SK-N-SH treated with all-trans-retinoic acid at 6 μM for 48 hours (cell line): ENCODE data around the gene TSPAN15.

Source experiments
- ATAC-seq: fragments of 200-7000 bp; cut with Tn5 transposase; 3 replicates; pipeline ENCODE4 v1.9.1; 2020; ENCODE audit warnings: mild to moderate bottlenecking, moderate library complexity
- ARNTL ChIP-seq: fragments of 450-650 bp; formaldehyde crosslinking; IDR thresholded peaks from 2 replicates; pipeline ENCODE4 v1.5.0; 2020; ENCODE audit warnings: low read depth, mild to moderate bottlenecking, moderate library complexity, borderline replicate concordance
- BACH2 ChIP-seq: fragments of 250-450 bp; sonication (Bioruptor Pico); IDR thresholded peaks from 2 replicates; pipeline ENCODE4 v1.9.0; 2021; ENCODE audit warnings: mild to moderate bottlenecking, borderline replicate concordance
- CREB5 ChIP-seq: fragments of 250-450 bp; sonication (Bioruptor Pico); IDR thresholded peaks from 2 replicates; pipeline ENCODE4 v1.5.1; 2020; ENCODE audit warnings: low read depth, mild to moderate bottlenecking, moderate library complexity
- CSDC2 ChIP-seq: fragments of 250-450 bp; sonication (Bioruptor Pico); IDR thresholded peaks from 2 replicates; pipeline ENCODE4 v1.5.0; 2020; ENCODE audit warnings: mild to moderate bottlenecking, moderate library complexity
- GLIS3 ChIP-seq: fragments of 250-450 bp; sonication (Bioruptor Pico); IDR thresholded peaks from 2 replicates; pipeline ENCODE4 v1.5.0; 2020; ENCODE audit warnings: mild to moderate bottlenecking, moderate library complexity
- ISL1 ChIP-seq: fragments of 250-450 bp; sonication (Bioruptor Pico); IDR thresholded peaks from 2 replicates; pipeline ENCODE4 v2.1.2; 2022; ENCODE audit warnings: mild to moderate bottlenecking, moderate library complexity
- OSR1 ChIP-seq: fragments of 250-450 bp; sonication (Bioruptor Pico); IDR thresholded peaks from 2 replicates; pipeline ENCODE4 v1.8.0; 2022; ENCODE audit warnings: moderate library complexity, mild to moderate bottlenecking, inconsistent platforms
- PPARA ChIP-seq: fragments of 250-450 bp; sonication (Bioruptor Pico); IDR thresholded peaks from 2 replicates; pipeline ENCODE4 v1.5.0; 2020; ENCODE audit warnings: mild to moderate bottlenecking, borderline replicate concordance
- RARB ChIP-seq: fragments of 250-450 bp; sonication (Bioruptor Pico); IDR thresholded peaks from 2 replicates; pipeline ENCODE4 v1.8.0; 2021; ENCODE audit warnings: mild to moderate bottlenecking, moderate library complexity
- SNAI2 ChIP-seq: fragments of 250-450 bp; sonication (Bioruptor Pico); IDR thresholded peaks from 2 replicates; pipeline ENCODE4 v1.5.0; 2020; ENCODE audit warnings: mild to moderate bottlenecking, moderate library complexity
- TOX ChIP-seq: fragments of 250-450 bp; sonication (Bioruptor Pico); IDR thresholded peaks from 2 replicates; pipeline ENCODE4 v1.8.0; 2021; ENCODE audit warnings: mild to moderate bottlenecking, moderate library complexity, borderline replicate concordance
- ZC3H10 ChIP-seq: fragments of 250-450 bp; sonication (Bioruptor Pico); IDR thresholded peaks from 2 replicates; pipeline ENCODE4 v1.5.1; 2021; ENCODE audit warnings: mild to moderate bottlenecking, moderate library complexity
- ZFP3 ChIP-seq: fragments of 250-450 bp; sonication (Bioruptor Pico); IDR thresholded peaks from 2 replicates; pipeline ENCODE4 v1.5.0; 2020; ENCODE audit warnings: mild to moderate bottlenecking, moderate library complexity
- ZFP30 ChIP-seq: fragments of 450-650 bp; formaldehyde crosslinking; IDR thresholded peaks from 2 replicates; pipeline ENCODE4 v1.5.0; 2022; ENCODE audit warnings: mild to moderate bottlenecking, moderate library complexity
- ZNF565 ChIP-seq: fragments of 450-650 bp; formaldehyde crosslinking; conservative IDR thresholded peaks from 2 replicates; pipeline ENCODE4 v1.5.0; 2020; ENCODE audit warnings: low read depth, mild to moderate bottlenecking, moderate library complexity
- ZNF70 ChIP-seq: fragments of 450-650 bp; formaldehyde crosslinking; IDR thresholded peaks from 2 replicates; pipeline ENCODE4 v1.5.0; 2020; ENCODE audit warnings: mild to moderate bottlenecking, moderate library complexity
- ZNF8 ChIP-seq: fragments of 450-650 bp; formaldehyde crosslinking; IDR thresholded peaks from 2 replicates; pipeline ENCODE4 v1.5.0; 2020; ENCODE audit warnings: mild to moderate bottlenecking, moderate library complexity
- TF ChIP-seq, protein P1 (sequence below): fragments of 250-450 bp; sonication (Bioruptor Pico); IDR thresholded peaks from 2 replicates; pipeline ENCODE4 v1.5.0; 2020; ENCODE audit warnings: mild to moderate bottlenecking, moderate library complexity
- TF ChIP-seq, protein P2 (sequence below): fragments of 250-450 bp; sonication (Bioruptor Pico); IDR thresholded peaks from 2 replicates; pipeline ENCODE4 v1.5.1; 2021; ENCODE audit warnings: mild to moderate bottlenecking, moderate library complexity
- TF ChIP-seq, protein P3 (sequence below): fragments of 250-450 bp; sonication (Bioruptor Pico); IDR thresholded peaks from 2 replicates; pipeline ENCODE4 v1.8.0; 2021; ENCODE audit warnings: low read depth, mild to moderate bottlenecking, moderate library complexity, borderline replicate concordance

TSPAN15 gene

GRCh38 chr10:69403066-69403465, 48.2 kb upstream of the TSPAN15 start:
- no peak for ATAC-seq
- no peak for TF ChIP-seq GLIS3 (CRISPR knock-in tag)

DNA sequence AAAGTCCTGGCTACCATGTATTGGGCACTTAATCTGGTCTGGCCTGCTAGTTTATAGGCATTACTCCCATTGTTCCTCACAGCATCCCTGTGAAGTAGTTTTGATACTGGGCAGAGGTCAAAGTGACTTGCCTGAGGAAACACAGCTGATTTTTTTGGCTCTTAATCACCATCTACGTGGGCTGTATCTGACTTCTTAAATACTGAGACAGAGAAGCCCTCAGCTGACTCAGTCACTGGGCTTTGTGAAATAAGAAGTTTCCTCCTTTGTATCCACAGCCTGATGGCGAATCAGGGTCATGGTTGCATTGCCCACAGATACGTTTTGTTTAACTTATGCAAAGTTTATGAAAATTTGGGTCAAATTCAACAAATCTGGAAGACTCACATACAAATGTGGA, 47.7 kb upstream of the TSPAN15 start:
- no peak for ATAC-seq
- TF ChIP-seq ZNF70 (CRISPR knock-in tag) (no peak), CREB5 (no peak), ZNF8 (CRISPR knock-in tag) (no peak), ZNF565 (CRISPR knock-in tag) (no peak), RARB (no peak), OSR1 (CRISPR knock-in tag) (no peak), ZFP3 (CRISPR knock-in tag) (no peak), BACH2 (CRISPR knock-in tag) (no peak), ARNTL (CRISPR knock-in tag) (no peak), ISL1 (no peak)
- TF ChIP-seq, protein P1, sequence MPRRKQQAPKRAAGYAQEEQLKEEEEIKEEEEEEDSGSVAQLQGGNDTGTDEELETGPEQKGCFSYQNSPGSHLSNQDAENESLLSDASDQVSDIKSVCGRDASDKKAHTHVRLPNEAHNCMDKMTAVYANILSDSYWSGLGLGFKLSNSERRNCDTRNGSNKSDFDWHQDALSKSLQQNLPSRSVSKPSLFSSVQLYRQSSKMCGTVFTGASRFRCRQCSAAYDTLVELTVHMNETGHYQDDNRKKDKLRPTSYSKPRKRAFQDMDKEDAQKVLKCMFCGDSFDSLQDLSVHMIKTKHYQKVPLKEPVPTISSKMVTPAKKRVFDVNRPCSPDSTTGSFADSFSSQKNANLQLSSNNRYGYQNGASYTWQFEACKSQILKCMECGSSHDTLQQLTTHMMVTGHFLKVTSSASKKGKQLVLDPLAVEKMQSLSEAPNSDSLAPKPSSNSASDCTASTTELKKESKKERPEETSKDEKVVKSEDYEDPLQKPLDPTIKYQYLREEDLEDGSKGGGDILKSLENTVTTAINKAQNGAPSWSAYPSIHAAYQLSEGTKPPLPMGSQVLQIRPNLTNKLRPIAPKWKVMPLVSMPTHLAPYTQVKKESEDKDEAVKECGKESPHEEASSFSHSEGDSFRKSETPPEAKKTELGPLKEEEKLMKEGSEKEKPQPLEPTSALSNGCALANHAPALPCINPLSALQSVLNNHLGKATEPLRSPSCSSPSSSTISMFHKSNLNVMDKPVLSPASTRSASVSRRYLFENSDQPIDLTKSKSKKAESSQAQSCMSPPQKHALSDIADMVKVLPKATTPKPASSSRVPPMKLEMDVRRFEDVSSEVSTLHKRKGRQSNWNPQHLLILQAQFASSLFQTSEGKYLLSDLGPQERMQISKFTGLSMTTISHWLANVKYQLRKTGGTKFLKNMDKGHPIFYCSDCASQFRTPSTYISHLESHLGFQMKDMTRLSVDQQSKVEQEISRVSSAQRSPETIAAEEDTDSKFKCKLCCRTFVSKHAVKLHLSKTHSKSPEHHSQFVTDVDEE (CRISPR knock-in tag) = no peak

DNA sequence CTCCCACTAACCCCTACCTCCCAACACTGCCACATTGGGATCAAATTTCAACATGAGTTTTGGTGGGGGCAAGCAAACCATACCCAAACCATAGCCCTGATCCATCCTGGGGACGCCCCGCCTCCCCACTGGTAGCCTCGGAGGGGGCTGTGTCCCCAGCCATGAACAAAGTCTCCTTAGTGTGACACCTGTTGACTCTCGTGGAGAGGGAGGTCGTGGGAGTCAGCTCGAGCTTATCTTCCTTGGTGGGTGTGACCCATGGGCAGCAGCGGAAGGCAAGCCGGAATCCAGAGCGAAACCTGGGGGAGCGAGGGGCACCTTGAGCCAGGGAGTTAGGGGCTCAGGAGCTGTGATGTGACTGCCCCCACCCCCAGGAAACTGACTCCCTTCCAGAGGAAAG, 46.5 kb upstream of the TSPAN15 start:
- no peak for ATAC-seq
- TF ChIP-seq ARNTL (CRISPR knock-in tag) (no peak), OSR1 (CRISPR knock-in tag) (no peak)

DNA sequence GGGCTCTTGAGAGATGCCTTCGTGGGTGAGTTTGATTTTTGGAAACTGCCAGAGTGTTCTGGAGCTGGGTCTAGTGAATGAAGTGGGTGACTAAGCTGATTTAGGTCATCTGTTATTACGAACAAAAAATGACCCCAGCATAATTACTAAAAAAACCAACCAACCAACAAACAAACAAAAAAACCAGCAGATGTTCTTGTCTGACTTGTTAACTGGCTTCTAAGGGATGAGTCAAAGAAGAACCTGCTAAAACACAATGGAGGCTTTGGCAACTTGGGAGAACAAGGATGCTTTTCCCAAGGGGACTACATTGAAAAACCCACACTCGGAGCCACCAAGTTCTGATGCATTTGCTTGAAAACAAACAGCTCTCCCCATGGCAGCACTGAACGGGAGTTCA, 46.0 kb upstream of the TSPAN15 start:
- TF ChIP-seq ZNF8 (CRISPR knock-in tag) = no peak
- TF ChIP-seq ZFP3 (CRISPR knock-in tag) = no peak
- TF ChIP-seq, protein P2, sequence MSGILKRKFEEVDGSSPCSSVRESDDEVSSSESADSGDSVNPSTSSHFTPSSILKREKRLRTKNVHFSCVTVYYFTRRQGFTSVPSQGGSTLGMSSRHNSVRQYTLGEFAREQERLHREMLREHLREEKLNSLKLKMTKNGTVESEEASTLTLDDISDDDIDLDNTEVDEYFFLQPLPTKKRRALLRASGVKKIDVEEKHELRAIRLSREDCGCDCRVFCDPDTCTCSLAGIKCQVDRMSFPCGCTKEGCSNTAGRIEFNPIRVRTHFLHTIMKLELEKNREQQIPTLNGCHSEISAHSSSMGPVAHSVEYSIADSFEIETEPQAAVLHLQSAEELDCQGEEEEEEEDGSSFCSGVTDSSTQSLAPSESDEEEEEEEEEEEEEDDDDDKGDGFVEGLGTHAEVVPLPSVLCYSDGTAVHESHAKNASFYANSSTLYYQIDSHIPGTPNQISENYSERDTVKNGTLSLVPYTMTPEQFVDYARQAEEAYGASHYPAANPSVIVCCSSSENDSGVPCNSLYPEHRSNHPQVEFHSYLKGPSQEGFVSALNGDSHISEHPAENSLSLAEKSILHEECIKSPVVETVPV (CRISPR knock-in tag) = no peak
- no peak for TF ChIP-seq ZC3H10 (CRISPR knock-in tag)
- TF ChIP-seq, protein P3, sequence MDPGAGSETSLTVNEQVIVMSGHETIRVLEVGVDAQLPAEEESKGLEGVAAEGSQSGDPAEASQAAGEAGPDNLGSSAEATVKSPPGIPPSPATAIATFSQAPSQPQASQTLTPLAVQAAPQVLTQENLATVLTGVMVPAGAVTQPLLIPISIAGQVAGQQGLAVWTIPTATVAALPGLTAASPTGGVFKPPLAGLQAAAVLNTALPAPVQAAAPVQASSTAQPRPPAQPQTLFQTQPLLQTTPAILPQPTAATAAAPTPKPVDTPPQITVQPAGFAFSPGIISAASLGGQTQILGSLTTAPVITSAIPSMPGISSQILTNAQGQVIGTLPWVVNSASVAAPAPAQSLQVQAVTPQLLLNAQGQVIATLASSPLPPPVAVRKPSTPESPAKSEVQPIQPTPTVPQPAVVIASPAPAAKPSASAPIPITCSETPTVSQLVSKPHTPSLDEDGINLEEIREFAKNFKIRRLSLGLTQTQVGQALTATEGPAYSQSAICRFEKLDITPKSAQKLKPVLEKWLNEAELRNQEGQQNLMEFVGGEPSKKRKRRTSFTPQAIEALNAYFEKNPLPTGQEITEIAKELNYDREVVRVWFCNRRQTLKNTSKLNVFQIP (CRISPR knock-in tag) = no peak
- no peak for TF ChIP-seq CSDC2 (CRISPR knock-in tag)
- TF ChIP-seq PPARA (CRISPR knock-in tag) = no peak
- no peak for TF ChIP-seq ZFP30
- no peak for TF ChIP-seq SNAI2
- no peak for TF ChIP-seq BACH2 (CRISPR knock-in tag)
- no peak for TF ChIP-seq OSR1 (CRISPR knock-in tag)
- TF ChIP-seq TOX (CRISPR knock-in tag) = no peak
- TF ChIP-seq ZNF565 (CRISPR knock-in tag) = no peak
- no peak for TF ChIP-seq ZNF70 (CRISPR knock-in tag)
- TF ChIP-seq, protein P1 (CRISPR knock-in tag) = no peak
- TF ChIP-seq CREB5 = no peak
- TF ChIP-seq RARB = no peak
- ATAC-seq = no peak
